HEK293T (cell line): ENCODE measurements around the gene RBPMS2.

Experiments
- ARNT ChIP-seq: fragments of 450-650 bp; IDR thresholded peaks from 2 replicates; pipeline ENCODE4 v1.6.1; 2017; ENCODE audit warnings: mild to moderate bottlenecking
- FOXM1 ChIP-seq: fragments of 450-650 bp; IDR thresholded peaks from 2 replicates; pipeline ENCODE4 v1.6.1; 2017; ENCODE audit warnings: mild to moderate bottlenecking, borderline replicate concordance
- SP1 ChIP-seq: fragments of 450-650 bp; IDR thresholded peaks from 2 replicates; pipeline ENCODE4 v1.6.1; 2017
- SUZ12 ChIP-seq: fragments of 450-650 bp; IDR thresholded peaks from 2 replicates; pipeline ENCODE4 v1.6.1; 2016; ENCODE audit warnings: mild to moderate bottlenecking
- ZNF384 ChIP-seq: fragments of 450-650 bp; IDR thresholded peaks from 2 replicates; pipeline ENCODE4 v1.6.1; 2016

DNA sequence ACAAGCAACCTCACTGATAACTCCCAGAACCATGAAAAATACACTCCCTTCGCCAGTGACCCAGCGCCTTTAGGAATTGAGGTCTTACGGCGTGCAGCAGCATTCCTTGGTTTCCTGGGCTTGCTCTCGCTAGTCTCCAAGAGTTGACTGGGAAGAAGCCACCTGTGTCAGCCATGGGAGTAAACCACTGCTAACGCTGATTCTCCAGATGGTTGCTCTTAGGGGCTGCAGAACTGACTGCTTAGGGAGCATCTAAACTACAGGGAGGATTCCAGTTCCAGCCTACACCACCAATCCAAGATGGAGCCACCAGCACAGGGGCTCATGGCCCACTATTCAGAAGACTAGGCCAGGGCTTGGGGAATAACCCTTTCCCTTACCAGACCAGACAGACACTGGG is 2.4 kb downstream of the RBPMS2 start:
- no peak for TF ChIP-seq SP1
- no peak for TF ChIP-seq SUZ12
- TF ChIP-seq FOXM1, result no peak
- no peak for TF ChIP-seq ARNT
- no peak for TF ChIP-seq ZNF384
